K562 (cell line): Measurements from ENCODE around the gene MNDA. TPM values are rescaled to one million over a fixed set of nuclear protein-coding genes. Genes with fewer than 3 reads are reported as not detected.

Experiments
- ASH1L ChIP-seq: fragments of 450-650 bp; IDR thresholded peaks from 2 replicates; pipeline ENCODE4 v1.6.1; 2018; ENCODE audit warnings: borderline replicate concordance, mild to moderate bottlenecking, low read depth; ENCODE audit not compliant: partially characterized antibody
- C11orf30 ChIP-seq: fragments of 450-650 bp; IDR thresholded peaks from 2 replicates; pipeline ENCODE4 v1.6.1; 2016; ENCODE audit warnings: low read depth, mild to moderate bottlenecking
- CXXC5 ChIP-seq: fragments of 250-450 bp; sonication (Bioruptor Pico); IDR thresholded peaks from 2 replicates; pipeline ENCODE4 v1.8.0; 2022; ENCODE audit warnings: inconsistent platforms, mild to moderate bottlenecking, moderate library complexity
- DIDO1 ChIP-seq: fragments of 450-650 bp; IDR thresholded peaks from 2 replicates; pipeline ENCODE4 v1.6.1; 2016; ENCODE audit warnings: low read depth, missing biosample characterization, missing genetic modification characterization
- ELF1 ChIP-seq: fragments of 200-800 bp; sonication (Bioruptor generic); IDR thresholded peaks from 2 replicates; pipeline ENCODE4 v1.6.1; 2016; ENCODE audit warnings: missing genetic modification characterization, missing compliant biosample characterization
- ESRRB ChIP-seq: fragments of 250-450 bp; sonication (Bioruptor Pico); IDR thresholded peaks from 2 replicates; pipeline ENCODE4 v1.5.0; 2020; ENCODE audit warnings: mild to moderate bottlenecking, moderate library complexity, borderline replicate concordance
- HSF4 ChIP-seq: fragments of 250-450 bp; sonication (Bioruptor Pico); IDR thresholded peaks from 2 replicates; pipeline ENCODE4 v2.1.2; 2022; ENCODE audit warnings: mild to moderate bottlenecking, moderate library complexity, borderline replicate concordance
- KDM4B ChIP-seq, 2 experiments: fragments of 450-650 bp in 1 of 2; sonication (generic) in 1 of 2; IDR thresholded peaks; 2 replicates each; pipeline ENCODE4 v1.6.1; 2016 to 2017; ENCODE audit warnings: borderline replicate concordance in 2 of 2, antibody characterized with exemption in 1 of 2, low read depth in 1 of 2, mild to moderate bottlenecking in 1 of 2
- KHSRP ChIP-seq: fragments of 450-650 bp; IDR thresholded peaks from 2 replicates; pipeline ENCODE4 v1.6.1; 2017
- MYNN ChIP-seq, 2 experiments: sonication (generic); formaldehyde crosslinking in 1 of 2; IDR thresholded peaks; 2 replicates each; pipeline versions ENCODE4 v1.5.0 to v1.6.1; 2016 to 2020; ENCODE audit warnings: antibody characterized with exemption in 1 of 2, missing genetic modification reagents in 1 of 2
- POLR2G ChIP-seq: fragments of 200-400 bp; formaldehyde crosslinking; IDR thresholded peaks from 2 replicates; pipeline ENCODE4 v1.6.1; 2017; ENCODE audit warnings: low read depth, mild to moderate bottlenecking, antibody characterized with exemption, low read length, moderate library complexity
- RNF2 ChIP-seq: sonication (generic); IDR thresholded peaks from 2 replicates; pipeline ENCODE4 v1.6.1; 2016
- SAP30 ChIP-seq: fragments of 200-600 bp; sonication (generic); IDR thresholded peaks from 2 replicates; pipeline ENCODE4 v1.6.1; 2012; ENCODE audit warnings: borderline replicate concordance, low read depth, mild to moderate bottlenecking, moderate library complexity, low read length, control low read depth, inconsistent platforms; ENCODE audit not compliant: insufficient read depth, poor library complexity, severe bottlenecking
- SLC30A9 ChIP-seq: fragments of 250-450 bp; sonication (Bioruptor Pico); IDR thresholded peaks from 2 replicates; pipeline ENCODE4 v1.8.0; 2022; ENCODE audit warnings: mild to moderate bottlenecking, moderate library complexity
- SMARCA5 ChIP-seq: fragments of 450-650 bp; IDR thresholded peaks from 2 replicates; pipeline ENCODE4 v1.6.1; 2016
- TAF15 ChIP-seq: fragments of 200-400 bp; formaldehyde crosslinking; IDR thresholded peaks from 2 replicates; pipeline ENCODE4 v1.6.1; 2017; ENCODE audit warnings: mild to moderate bottlenecking, low read depth, low read length, moderate library complexity
- ZBED1 ChIP-seq: IDR thresholded peaks from 2 replicates; pipeline ENCODE4 v1.6.1; 2014
- ZNF253 ChIP-seq: fragments of 250-450 bp; sonication (Bioruptor Pico); conservative IDR thresholded peaks from 2 replicates; pipeline ENCODE4 v1.6.1; 2021; ENCODE audit warnings: mild to moderate bottlenecking
- ZNF561 ChIP-seq: fragments of 450-650 bp; formaldehyde crosslinking; conservative IDR thresholded peaks from 2 replicates; pipeline ENCODE4 v1.4.0; 2020; ENCODE audit warnings: mild to moderate bottlenecking, moderate library complexity
- ZNF778 ChIP-seq: fragments of 450-650 bp; formaldehyde crosslinking; IDR thresholded peaks from 2 replicates; pipeline ENCODE4 v1.4.0; 2020; ENCODE audit warnings: mild to moderate bottlenecking, moderate library complexity
- polyA plus RNA-seq, 8 experiments: library from polyadenylated mRNA; depleted of rRNA in 4 of 8; stranded (reverse) in 5 of 8; unstranded in 3 of 8; fragments of >200 nt; fragmentation: Nextera tagmentation in 2 of 8; fragmentation: Illumina TruSeq in 1 of 8; extraction: Ambion mirVana in 2 of 8; extraction: Trizol in 1 of 8; gene quantifications; 2 replicates each; pipeline versions ENCODE4 v1.2.1 to v1.2.3, GENCODE V29; 2011 to 2014; ENCODE audit warnings: inconsistent platforms in 1 of 8, missing spikeins in 1 of 8
- total RNA-seq, 7 experiments: library from RNA; depleted of rRNA in 6 of 7; stranded (reverse); fragments of >200 nt in 6 of 7; fragmentation: Illumina TruSeq in 2 of 7; extraction: Trizol in 2 of 7; gene quantifications; 2 replicates each; pipeline versions ENCODE4 v1.2.1 to v1.2.3, GENCODE V29; 2011 to 2021; ENCODE audit warnings: low replicate concordance in 1 of 7
- TF ChIP-seq, protein P1 (sequence below): fragments of 250-450 bp; sonication (Bioruptor Pico); IDR thresholded peaks from 2 replicates; pipeline ENCODE4 v1.5.0; 2021; ENCODE audit warnings: mild to moderate bottlenecking, borderline replicate concordance
- TF ChIP-seq, protein P2 (sequence below), 3 experiments: fragments of 200-800 bp in 1 of 3; sonication (Bioruptor generic) in 1 of 3; sonication (generic) in 1 of 3; formaldehyde crosslinking in 1 of 3; IDR thresholded peaks; 2 replicates each; pipeline versions ENCODE4 v1.6.1 to v1.8.0; 2016 to 2022; ENCODE audit warnings: mild to moderate bottlenecking in 2 of 3, missing compliant biosample characterization in 2 of 3, missing genetic modification characterization in 2 of 3, missing genetic modification reagents in 1 of 3
- TF ChIP-seq, protein P3 (sequence below): sonication (generic); formaldehyde crosslinking; IDR thresholded peaks from 2 replicates; pipeline ENCODE4 v1.8.1; 2023; ENCODE audit warnings: mild to moderate bottlenecking, missing genetic modification reagents, moderate library complexity

The MNDA gene
- total and polyA plus RNA-seq, 9 of the 15 experiments (the other 6 are each of a cell fraction or from before 2014, with no cell fraction given): 0.08 to 0.14 (median 0.09) TPM; not detected in 6

DNA sequence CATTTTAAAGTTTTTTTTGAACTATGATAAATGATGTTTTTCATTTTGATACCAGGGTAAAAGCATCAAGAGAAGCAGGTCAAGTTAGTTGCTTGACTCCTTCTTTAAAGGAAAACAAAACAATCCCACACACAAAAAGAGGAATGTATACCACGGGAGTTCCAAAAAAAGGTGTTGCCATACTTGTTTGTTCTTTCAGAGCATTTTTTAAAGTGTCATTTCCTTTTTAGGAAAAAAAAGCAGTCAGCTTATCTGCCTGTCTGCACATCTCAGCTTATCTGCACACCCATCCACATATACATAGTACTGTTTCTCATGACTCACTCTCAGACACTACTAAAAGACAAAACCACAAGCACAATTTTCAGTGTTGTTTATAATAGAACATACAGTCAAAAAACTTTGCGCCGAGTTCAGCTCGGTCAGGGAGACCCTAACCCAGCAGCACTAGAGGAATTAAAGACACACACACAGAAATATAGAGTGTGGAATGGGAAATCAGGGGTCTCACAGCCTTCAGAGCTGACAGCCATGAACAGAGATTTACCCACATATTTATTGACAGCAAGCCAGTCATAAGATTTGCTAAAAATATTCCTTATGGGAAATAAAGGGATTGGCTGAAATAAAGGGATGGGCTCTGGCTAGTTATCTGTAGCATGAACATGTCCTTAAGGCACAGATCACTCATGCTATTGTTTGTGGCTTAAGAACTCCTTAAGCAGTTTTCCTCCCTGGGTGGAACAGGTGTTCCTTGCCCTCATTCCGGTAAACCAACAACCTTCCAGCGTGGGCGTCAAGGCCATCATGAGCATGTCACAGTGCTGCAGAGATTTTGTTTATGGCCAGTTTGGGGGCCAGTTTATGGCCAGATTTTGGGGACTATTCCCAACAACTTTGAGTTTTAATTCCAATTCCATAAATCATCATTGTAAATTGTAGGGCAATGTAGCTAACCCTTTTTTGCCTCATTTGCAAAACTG, 11.4 kb upstream of the MNDA start (continued):
- TF ChIP-seq, protein P1, sequence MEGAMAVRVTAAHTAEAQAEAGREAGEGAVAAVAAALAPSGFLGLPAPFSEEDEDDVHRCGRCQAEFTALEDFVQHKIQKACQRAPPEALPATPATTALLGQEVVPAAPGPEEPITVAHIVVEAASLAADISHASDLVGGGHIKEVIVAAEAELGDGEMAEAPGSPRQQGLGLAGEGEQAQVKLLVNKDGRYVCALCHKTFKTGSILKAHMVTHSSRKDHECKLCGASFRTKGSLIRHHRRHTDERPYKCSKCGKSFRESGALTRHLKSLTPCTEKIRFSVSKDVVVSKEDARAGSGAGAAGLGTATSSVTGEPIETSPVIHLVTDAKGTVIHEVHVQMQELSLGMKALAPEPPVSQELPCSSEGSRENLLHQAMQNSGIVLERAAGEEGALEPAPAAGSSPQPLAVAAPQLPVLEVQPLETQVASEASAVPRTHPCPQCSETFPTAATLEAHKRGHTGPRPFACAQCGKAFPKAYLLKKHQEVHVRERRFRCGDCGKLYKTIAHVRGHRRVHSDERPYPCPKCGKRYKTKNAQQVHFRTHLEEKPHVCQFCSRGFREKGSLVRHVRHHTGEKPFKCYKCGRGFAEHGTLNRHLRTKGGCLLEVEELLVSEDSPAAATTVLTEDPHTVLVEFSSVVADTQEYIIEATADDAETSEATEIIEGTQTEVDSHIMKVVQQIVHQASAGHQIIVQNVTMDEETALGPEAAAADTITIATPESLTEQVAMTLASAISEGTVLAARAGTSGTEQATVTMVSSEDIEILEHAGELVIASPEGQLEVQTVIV (CRISPR knock-in tag): no peak
- no peak for TF ChIP-seq ESRRB (CRISPR knock-in tag)
- TF ChIP-seq ZNF253 (CRISPR knock-in tag): no peak
- no peak for TF ChIP-seq SLC30A9 (CRISPR knock-in tag)
- peak; percentile 39; the same call in 1 of the 2 replicates for TF ChIP-seq ELF1 (tag)
- no peak for TF ChIP-seq SAP30
- TF ChIP-seq MYNN (IDR thresholded peaks at IDR 0.05): no peak
- no peak for TF ChIP-seq MYNN (CRISPR knock-in tag; IDR thresholded peaks at IDR 0.05)
- no peak for TF ChIP-seq ZBED1
- TF ChIP-seq, protein P2, sequence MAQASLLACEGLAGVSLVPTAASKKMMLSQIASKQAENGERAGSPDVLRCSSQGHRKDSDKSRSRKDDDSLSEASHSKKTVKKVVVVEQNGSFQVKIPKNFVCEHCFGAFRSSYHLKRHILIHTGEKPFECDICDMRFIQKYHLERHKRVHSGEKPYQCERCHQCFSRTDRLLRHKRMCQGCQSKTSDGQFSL (CRISPR knock-in tag; IDR thresholded peaks at IDR 0.05): no peak
- TF ChIP-seq, protein P2 (tag; IDR thresholded peaks at IDR 0.05): no peak
- peak; percentile 79 for TF ChIP-seq RNF2
- TF ChIP-seq C11orf30: peak; percentile 86
- TF ChIP-seq KDM4B (IDR thresholded peaks at IDR 0.05; ENCODE audit: borderline replicate concordance in 2 of 2, low read depth in 1 of 2): no peak
- TF ChIP-seq, protein P3, sequence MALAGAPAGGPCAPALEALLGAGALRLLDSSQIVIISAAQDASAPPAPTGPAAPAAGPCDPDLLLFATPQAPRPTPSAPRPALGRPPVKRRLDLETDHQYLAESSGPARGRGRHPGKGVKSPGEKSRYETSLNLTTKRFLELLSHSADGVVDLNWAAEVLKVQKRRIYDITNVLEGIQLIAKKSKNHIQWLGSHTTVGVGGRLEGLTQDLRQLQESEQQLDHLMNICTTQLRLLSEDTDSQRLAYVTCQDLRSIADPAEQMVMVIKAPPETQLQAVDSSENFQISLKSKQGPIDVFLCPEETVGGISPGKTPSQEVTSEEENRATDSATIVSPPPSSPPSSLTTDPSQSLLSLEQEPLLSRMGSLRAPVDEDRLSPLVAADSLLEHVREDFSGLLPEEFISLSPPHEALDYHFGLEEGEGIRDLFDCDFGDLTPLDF (CRISPR knock-in tag): no peak
- no peak for TF ChIP-seq SMARCA5
- no peak for TF ChIP-seq ZNF561 (CRISPR knock-in tag)
- TF ChIP-seq POLR2G: no peak
- TF ChIP-seq KHSRP: no peak
- no peak for TF ChIP-seq TAF15
- no peak for TF ChIP-seq ASH1L
- no peak for TF ChIP-seq DIDO1 (tag)
- 0 out of 2 replicates have a peak, but pooled peaks have one; percentile 40 for TF ChIP-seq CXXC5 (CRISPR knock-in tag)
- TF ChIP-seq HSF4 (CRISPR knock-in tag): no peak
- TF ChIP-seq ZNF778 (CRISPR knock-in tag): no peak
